Ishikawa (cell line): ENCODE results near the gene GCFC2.

Experiments used
- CEBPB ChIP-seq: IDR thresholded peaks from 2 replicates; pipeline ENCODE4 v1.6.1; 2012
- CREB1 ChIP-seq: IDR thresholded peaks from 2 replicates; pipeline ENCODE4 v1.6.1; 2012; ENCODE audit warnings: low read depth
- EGR1 ChIP-seq: IDR thresholded peaks from 2 replicates; pipeline ENCODE4 v1.6.1; 2012
- EP300 ChIP-seq: IDR thresholded peaks from 2 replicates; pipeline ENCODE4 v1.6.1; 2012; ENCODE audit warnings: borderline replicate concordance
- FOXM1 ChIP-seq: IDR thresholded peaks from 2 replicates; pipeline ENCODE4 v1.6.1; 2012; ENCODE audit warnings: low read depth, borderline replicate concordance
- MAX ChIP-seq: IDR thresholded peaks from 2 replicates; pipeline ENCODE4 v1.6.1; 2012
- NFIC ChIP-seq: IDR thresholded peaks from 2 replicates; pipeline ENCODE4 v1.6.1; 2012
- RAD21 ChIP-seq: IDR thresholded peaks from 2 replicates; pipeline ENCODE4 v1.6.1; 2012; ENCODE audit warnings: low read depth
- REST ChIP-seq: IDR thresholded peaks from 2 replicates; pipeline ENCODE4 v1.6.1; 2012; ENCODE audit warnings: low read depth, mild to moderate bottlenecking
- TAF1 ChIP-seq: IDR thresholded peaks from 2 replicates; pipeline ENCODE4 v1.6.1; 2012; ENCODE audit warnings: low read depth, mild to moderate bottlenecking
- TCF12 ChIP-seq: IDR thresholded peaks from 2 replicates; pipeline ENCODE4 v1.6.1; 2012; ENCODE audit warnings: low read depth
- TEAD4 ChIP-seq: IDR thresholded peaks from 2 replicates; pipeline ENCODE4 v1.6.1; 2012
- USF1 ChIP-seq: IDR thresholded peaks from 2 replicates; pipeline ENCODE4 v1.6.1; 2012
- YY1 ChIP-seq: IDR thresholded peaks from 2 replicates; pipeline ENCODE4 v1.6.1; 2012; ENCODE audit warnings: low read depth
- ZBTB7A ChIP-seq: IDR thresholded peaks from 2 replicates; pipeline ENCODE4 v1.6.1; 2012; ENCODE audit warnings: low read depth

The GCFC2 gene

GRCh38 chr2:75646583-75647425, 63.9 kb downstream of the GCFC2 start, which contains the start of gene MRPL19:
TSS of gene MRPL19 (plus strand) at chr2:75646783. CDS start at chr2:75646808, 25 bp downstream.
- TF ChIP-seq USF1 = no peak
- TF ChIP-seq FOXM1 = 0 out of 2 replicates have a peak, but pooled peaks have one; percentile 20
- TF ChIP-seq MAX = peak; percentile 56
- peak; percentile 98 for TF ChIP-seq YY1
- no peak for TF ChIP-seq ZBTB7A
- TF ChIP-seq NFIC = 0 out of 2 replicates have a peak, but pooled peaks have one; percentile 19
- TF ChIP-seq TAF1 = peak; percentile 95
- 0 out of 2 replicates have a peak, but pooled peaks have one; percentile 22 for TF ChIP-seq EGR1
- peak; percentile 36; the same call in 1 of the 2 replicates for TF ChIP-seq TCF12
- no peak for TF ChIP-seq CEBPB
- peak; percentile 25; the same call in 1 of the 2 replicates for TF ChIP-seq EP300
- no peak for TF ChIP-seq RAD21
- peak; percentile 37 for TF ChIP-seq TEAD4
- peak; percentile 60 for TF ChIP-seq CREB1
- 0 out of 2 replicates have a peak, but pooled peaks have one; percentile 24 for TF ChIP-seq REST

- no peak for TF ChIP-seq YY1
- no peak for TF ChIP-seq USF1
- no peak for TF ChIP-seq CEBPB
- TF ChIP-seq EGR1 = no peak
- TF ChIP-seq ZBTB7A = no peak
- no peak for TF ChIP-seq TCF12
- TF ChIP-seq MAX = no peak
- no peak for TF ChIP-seq FOXM1
Measured at GRCh38 chr2:75646090-75646582, 64.6 kb downstream of the GCFC2 start.

- TF ChIP-seq TAF1 (no peak), RAD21 (no peak), YY1 (no peak), NFIC (no peak), TEAD4 (no peak), EGR1 (no peak), MAX (no peak), REST (no peak), ZBTB7A (no peak), EP300 (no peak), USF1 (no peak), TCF12 (no peak), CEBPB (no peak), FOXM1 (no peak), CREB1 (no peak)
Measured at GRCh38 chr2:75645643-75646042, 65.1 kb downstream of the GCFC2 start.

GRCh38 chr2:75643980-75644379, 66.7 kb downstream of the GCFC2 start:
- TF ChIP-seq NFIC (no peak), FOXM1 (no peak), USF1 (no peak), CREB1 (no peak), MAX (no peak), YY1 (no peak), REST (no peak), TCF12 (no peak), CEBPB (no peak), EGR1 (no peak), RAD21 (no peak)
